ENCODE measurements around the gene NCLN.

NCLN gene

DNA sequence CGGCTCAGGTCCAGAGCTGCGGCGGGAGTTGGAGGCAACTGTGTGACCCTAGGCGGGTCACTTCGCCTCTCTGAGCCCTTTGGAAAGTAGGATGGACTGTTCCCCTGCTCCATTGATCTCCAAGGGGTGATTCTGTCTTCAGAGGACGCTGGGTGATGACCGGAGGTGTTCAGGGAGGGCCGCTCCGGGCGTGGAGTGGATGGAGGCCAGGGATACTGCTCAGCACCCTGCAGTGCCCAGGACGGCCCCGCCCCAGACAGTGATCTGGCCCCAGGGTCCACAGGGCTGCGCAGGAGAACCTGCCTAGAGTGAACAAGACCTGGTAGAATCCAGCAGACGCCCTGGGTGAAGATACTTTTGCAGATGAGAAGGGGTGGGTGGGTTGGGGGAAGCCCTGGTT, 7.0 kb downstream of the NCLN start:
- no peak for TF ChIP-seq YY1 (IDR thresholded peaks at IDR 0.05; ENCODE audit: low read depth)

DNA sequence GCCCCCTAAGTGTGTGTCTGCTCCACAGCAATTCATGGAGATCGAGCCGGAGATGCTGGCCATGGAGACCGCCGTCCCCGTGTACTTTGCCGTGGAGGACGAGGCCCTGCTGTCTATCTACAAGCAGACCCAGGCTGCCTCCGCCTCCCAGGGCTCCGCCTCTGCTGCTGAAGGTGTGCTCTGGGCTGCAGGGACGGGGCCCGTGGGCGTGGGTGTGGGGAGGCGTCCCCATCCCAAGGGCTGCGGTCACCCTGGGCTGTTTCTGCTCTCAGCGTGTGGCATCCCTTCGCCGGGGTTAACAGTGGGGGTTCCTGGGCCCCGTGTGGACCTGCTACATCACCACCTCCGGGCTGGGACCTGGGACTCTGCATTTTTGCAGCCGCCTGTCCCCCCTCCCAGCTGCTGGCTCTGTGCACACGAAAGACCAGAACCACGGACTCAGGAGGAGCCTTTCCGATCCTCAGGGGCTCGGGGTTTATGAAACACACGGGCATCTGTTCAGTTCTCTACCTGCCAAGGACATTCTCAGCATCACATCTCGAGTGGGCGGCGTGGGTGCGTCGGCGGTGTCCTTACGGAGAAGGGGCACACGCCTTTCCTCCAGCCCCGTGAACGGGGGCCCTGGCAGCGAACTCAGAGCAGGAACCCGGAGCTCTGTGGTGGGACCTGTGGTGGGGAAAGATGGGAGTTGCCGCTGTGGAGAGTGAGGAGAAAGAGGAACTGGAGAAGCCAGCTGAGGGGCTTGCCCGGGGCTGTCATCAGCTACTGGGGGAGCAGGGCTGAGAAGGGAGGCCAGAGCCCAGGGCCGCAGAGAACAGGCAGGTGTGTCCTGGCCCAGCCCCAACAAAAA, 7.8 kb downstream of the NCLN start:
- TF ChIP-seq TCF12 (IDR thresholded peaks at IDR 0.05; ENCODE audit: low read depth) (no peak), EP300 (IDR thresholded peaks at IDR 0.05; ENCODE audit: borderline replicate concordance) (no peak), TEAD4 (IDR thresholded peaks at IDR 0.05) (no peak), NFIC (IDR thresholded peaks at IDR 0.05) (no peak), CREB1 (IDR thresholded peaks at IDR 0.05; ENCODE audit: low read depth) (no peak), TAF1 (IDR thresholded peaks at IDR 0.05; ENCODE audit: low read depth) (no peak), FOXM1 (IDR thresholded peaks at IDR 0.05; ENCODE audit: borderline replicate concordance, low read depth) (no peak), CEBPB (IDR thresholded peaks at IDR 0.05) (no peak), RAD21 (IDR thresholded peaks at IDR 0.05; ENCODE audit: low read depth) (no peak), EGR1 (IDR thresholded peaks at IDR 0.05) (no peak), YY1 (IDR thresholded peaks at IDR 0.05; ENCODE audit: low read depth) (no peak), ZBTB7A (IDR thresholded peaks at IDR 0.05; ENCODE audit: low read depth) (no peak)
- TF ChIP-seq, protein P1, sequence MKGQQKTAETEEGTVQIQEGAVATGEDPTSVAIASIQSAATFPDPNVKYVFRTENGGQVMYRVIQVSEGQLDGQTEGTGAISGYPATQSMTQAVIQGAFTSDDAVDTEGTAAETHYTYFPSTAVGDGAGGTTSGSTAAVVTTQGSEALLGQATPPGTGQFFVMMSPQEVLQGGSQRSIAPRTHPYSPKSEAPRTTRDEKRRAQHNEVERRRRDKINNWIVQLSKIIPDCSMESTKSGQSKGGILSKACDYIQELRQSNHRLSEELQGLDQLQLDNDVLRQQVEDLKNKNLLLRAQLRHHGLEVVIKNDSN (IDR thresholded peaks at IDR 0.05) = no peak
- TF ChIP-seq, protein P2, sequence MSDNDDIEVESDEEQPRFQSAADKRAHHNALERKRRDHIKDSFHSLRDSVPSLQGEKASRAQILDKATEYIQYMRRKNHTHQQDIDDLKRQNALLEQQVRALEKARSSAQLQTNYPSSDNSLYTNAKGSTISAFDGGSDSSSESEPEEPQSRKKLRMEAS (IDR thresholded peaks at IDR 0.05) = no peak
- TF ChIP-seq, protein P3, sequence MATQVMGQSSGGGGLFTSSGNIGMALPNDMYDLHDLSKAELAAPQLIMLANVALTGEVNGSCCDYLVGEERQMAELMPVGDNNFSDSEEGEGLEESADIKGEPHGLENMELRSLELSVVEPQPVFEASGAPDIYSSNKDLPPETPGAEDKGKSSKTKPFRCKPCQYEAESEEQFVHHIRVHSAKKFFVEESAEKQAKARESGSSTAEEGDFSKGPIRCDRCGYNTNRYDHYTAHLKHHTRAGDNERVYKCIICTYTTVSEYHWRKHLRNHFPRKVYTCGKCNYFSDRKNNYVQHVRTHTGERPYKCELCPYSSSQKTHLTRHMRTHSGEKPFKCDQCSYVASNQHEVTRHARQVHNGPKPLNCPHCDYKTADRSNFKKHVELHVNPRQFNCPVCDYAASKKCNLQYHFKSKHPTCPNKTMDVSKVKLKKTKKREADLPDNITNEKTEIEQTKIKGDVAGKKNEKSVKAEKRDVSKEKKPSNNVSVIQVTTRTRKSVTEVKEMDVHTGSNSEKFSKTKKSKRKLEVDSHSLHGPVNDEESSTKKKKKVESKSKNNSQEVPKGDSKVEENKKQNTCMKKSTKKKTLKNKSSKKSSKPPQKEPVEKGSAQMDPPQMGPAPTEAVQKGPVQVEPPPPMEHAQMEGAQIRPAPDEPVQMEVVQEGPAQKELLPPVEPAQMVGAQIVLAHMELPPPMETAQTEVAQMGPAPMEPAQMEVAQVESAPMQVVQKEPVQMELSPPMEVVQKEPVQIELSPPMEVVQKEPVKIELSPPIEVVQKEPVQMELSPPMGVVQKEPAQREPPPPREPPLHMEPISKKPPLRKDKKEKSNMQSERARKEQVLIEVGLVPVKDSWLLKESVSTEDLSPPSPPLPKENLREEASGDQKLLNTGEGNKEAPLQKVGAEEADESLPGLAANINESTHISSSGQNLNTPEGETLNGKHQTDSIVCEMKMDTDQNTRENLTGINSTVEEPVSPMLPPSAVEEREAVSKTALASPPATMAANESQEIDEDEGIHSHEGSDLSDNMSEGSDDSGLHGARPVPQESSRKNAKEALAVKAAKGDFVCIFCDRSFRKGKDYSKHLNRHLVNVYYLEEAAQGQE (IDR thresholded peaks at IDR 0.05; ENCODE audit: low read depth) = no peak

DNA sequence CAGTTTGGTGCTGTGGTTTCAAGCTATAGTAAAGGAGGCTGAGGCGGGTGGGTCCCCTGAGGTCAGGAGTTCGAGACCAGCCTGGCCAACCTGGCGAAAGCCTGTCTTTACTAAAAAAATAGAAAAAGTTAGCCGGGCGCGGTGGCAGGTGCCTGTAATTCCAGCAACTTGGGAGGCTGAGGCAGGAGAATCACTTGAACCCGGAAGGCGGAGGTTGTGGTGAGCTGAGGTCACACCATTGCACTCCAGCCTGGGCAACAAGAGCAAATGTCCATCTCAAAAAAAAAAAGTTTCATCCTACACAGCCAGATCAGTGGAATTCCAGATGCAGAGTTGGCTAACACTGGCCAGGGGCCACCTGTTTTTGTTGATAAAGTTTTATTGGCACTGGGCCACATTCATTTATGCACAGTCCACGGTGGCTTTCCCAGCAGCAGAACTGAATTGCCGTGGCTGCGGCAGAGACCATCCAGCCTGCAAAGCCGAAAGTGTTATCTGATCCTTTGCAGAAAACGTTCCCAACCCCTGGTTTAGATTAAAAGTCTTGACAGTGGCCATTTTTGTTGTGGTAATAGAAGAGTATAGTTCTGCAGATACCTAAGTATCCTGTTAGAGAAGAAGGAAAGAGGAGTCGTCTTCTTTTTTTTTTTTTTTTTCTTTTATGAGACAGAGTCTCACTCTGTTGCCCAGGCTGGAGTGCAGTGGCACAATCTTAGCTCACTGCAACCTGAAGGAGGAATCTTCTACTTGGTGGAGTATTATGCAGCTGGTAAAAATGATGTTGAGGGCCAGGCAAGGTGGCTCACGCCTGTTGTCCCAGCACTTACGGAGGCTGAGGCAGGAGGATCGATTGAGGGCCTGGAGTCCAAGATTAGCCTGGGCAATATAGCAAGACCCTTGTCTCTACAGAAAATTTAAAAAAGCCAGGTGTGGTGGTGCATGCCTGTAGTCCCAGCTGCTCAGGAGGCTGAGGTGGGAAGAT, 8.7 kb downstream of the NCLN start:
- TF ChIP-seq FOXM1 (IDR thresholded peaks at IDR 0.05; ENCODE audit: borderline replicate concordance, low read depth) (no peak), EP300 (IDR thresholded peaks at IDR 0.05; ENCODE audit: borderline replicate concordance) (no peak), CREB1 (IDR thresholded peaks at IDR 0.05; ENCODE audit: low read depth) (no peak), ZBTB7A (IDR thresholded peaks at IDR 0.05; ENCODE audit: low read depth) (no peak), TEAD4 (IDR thresholded peaks at IDR 0.05) (no peak), TAF1 (IDR thresholded peaks at IDR 0.05; ENCODE audit: low read depth) (no peak), NFIC (IDR thresholded peaks at IDR 0.05) (peak; percentile 27; the same call in 1 of the 2 replicates), EGR1 (IDR thresholded peaks at IDR 0.05) (no peak), YY1 (IDR thresholded peaks at IDR 0.05; ENCODE audit: low read depth) (no peak)

DNA sequence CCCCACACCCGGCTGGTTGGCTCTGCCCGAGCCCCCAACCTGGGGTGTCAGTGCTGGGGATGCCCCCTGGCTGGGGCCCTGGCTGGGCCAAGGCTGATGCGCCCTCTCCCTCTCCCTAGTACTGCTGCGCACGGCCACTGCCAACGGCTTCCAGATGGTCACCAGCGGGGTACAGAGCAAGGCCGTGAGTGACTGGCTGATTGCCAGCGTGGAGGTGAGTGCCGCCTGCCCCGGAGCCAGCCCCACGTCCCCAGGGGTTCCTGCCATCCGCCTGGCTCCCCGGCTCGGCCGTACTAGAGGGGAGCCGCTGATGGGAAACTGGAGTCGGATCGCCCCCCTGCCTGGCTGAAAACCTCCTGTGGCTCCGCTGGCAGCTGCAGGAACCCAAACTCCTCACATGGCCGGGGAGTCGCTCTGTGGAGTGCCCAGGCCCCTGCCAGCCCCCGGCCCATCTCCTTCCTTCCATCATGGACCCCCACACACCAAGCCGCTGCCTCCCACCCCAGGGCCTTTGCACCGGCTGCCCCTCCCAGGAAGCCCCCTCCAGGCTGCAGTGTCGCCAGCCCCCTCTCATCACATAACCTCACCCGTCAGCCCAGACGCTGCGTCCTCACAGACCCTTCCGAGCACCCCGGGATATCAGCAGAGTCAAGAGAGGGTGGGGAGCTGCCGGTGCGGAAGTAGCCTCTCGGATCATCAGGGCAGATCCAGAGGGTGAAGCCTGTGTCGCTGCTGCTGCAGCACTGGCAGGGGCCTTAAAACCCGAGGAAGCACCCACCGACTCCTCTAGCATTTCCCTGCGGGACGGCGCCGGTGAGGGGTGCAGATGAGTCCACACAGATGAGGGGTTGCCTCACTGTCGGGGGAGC, 10.6 kb downstream of the NCLN start:
- TF ChIP-seq TAF1 (IDR thresholded peaks at IDR 0.05; ENCODE audit: low read depth) (no peak), NFIC (IDR thresholded peaks at IDR 0.05) (no peak), EGR1 (IDR thresholded peaks at IDR 0.05) (no peak), RAD21 (IDR thresholded peaks at IDR 0.05; ENCODE audit: low read depth) (no peak), CEBPB (IDR thresholded peaks at IDR 0.05) (no peak)
- TF ChIP-seq, protein P1 (IDR thresholded peaks at IDR 0.05) = no peak
- TF ChIP-seq, protein P3 (IDR thresholded peaks at IDR 0.05; ENCODE audit: low read depth) = no peak

DNA sequence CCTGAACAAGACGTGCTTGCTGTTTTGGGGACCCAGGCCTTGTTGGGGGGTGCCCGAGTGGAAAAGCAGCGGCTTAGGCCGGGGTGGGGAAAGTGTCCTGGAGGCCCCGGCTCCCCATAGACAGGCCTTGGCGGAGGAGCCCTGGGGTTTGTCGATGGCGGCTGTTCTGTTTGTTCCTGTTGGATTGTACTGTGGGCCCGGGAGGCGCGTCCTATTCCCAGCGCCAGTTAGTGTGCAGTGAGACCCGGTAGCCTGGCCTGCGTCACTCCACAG, 11.1 kb downstream of the NCLN start:
- no peak for TF ChIP-seq EGR1 (IDR thresholded peaks at IDR 0.05)
- TF ChIP-seq, protein P3 (IDR thresholded peaks at IDR 0.05; ENCODE audit: low read depth) = no peak
- TF ChIP-seq NFIC (IDR thresholded peaks at IDR 0.05) = no peak
- no peak for TF ChIP-seq FOXM1 (IDR thresholded peaks at IDR 0.05; ENCODE audit: borderline replicate concordance, low read depth)
- TF ChIP-seq, protein P2 (IDR thresholded peaks at IDR 0.05) = no peak
- TF ChIP-seq, protein P1 (IDR thresholded peaks at IDR 0.05) = no peak
- no peak for TF ChIP-seq YY1 (IDR thresholded peaks at IDR 0.05; ENCODE audit: low read depth)
- TF ChIP-seq CREB1 (IDR thresholded peaks at IDR 0.05; ENCODE audit: low read depth) = no peak
- TF ChIP-seq TAF1 (IDR thresholded peaks at IDR 0.05; ENCODE audit: low read depth) = no peak
- no peak for TF ChIP-seq ZBTB7A (IDR thresholded peaks at IDR 0.05; ENCODE audit: low read depth)
- TF ChIP-seq RAD21 (IDR thresholded peaks at IDR 0.05; ENCODE audit: low read depth) = no peak
- TF ChIP-seq TEAD4 (IDR thresholded peaks at IDR 0.05) = no peak
- no peak for TF ChIP-seq TCF12 (IDR thresholded peaks at IDR 0.05; ENCODE audit: low read depth)
- TF ChIP-seq CEBPB (IDR thresholded peaks at IDR 0.05) = no peak
- TF ChIP-seq EP300 (IDR thresholded peaks at IDR 0.05; ENCODE audit: borderline replicate concordance) = no peak

Data from Ishikawa (cell line).